HUES6 (cell line): ENCODE results near the gene KLHDC7B.
A peak's percentile ranks its signal among the peaks of the same experiment; 100 is the strongest.

Experiments
- H3K27ac ChIP-seq: 2 replicates; pipeline ENCODE4 v1.7.0; 2013; ENCODE audit warnings: low read depth, mild to moderate bottlenecking, low read length, inconsistent platforms
- H3K27me3 ChIP-seq: 2 replicates; pipeline ENCODE4 v1.6.1; 2013; ENCODE audit warnings: low read length; ENCODE audit not compliant: control insufficient read depth, insufficient read depth
- H3K36me3 ChIP-seq: 2 replicates; pipeline ENCODE4 v1.6.1; 2013; ENCODE audit warnings: low read length; ENCODE audit not compliant: control insufficient read depth, insufficient read depth
- H3K4me1 ChIP-seq: 2 replicates; pipeline ENCODE4 v1.6.1; 2013; ENCODE audit warnings: low read length; ENCODE audit not compliant: control insufficient read depth, insufficient read depth
- H3K4me3 ChIP-seq: 2 replicates; pipeline ENCODE4 v1.5.1; 2013; ENCODE audit warnings: low read depth, low read length
- H3K9ac ChIP-seq: one replicate; pipeline ENCODE4 v1.6.1; 2013; ENCODE audit warnings: mild to moderate bottlenecking, low read length
- H3K9me3 ChIP-seq: 2 replicates; pipeline ENCODE4 v1.6.1; 2013; ENCODE audit warnings: low read depth, low read length; ENCODE audit not compliant: control insufficient read depth, insufficient read depth

KLHDC7B gene

GRCh38 chr22:50577987-50578775, 32.5 kb downstream of the KLHDC7B start, which contains the start of gene CPT1B:
Gene CPT1B (minus strand): TSS chr22:50578427. CDS start chr22:50577915, 512 bp downstream.
- H3K4me3 ChIP-seq: no peak within 1 kb of the TSS
- no peak within 1 kb of the TSS for H3K27ac ChIP-seq
- no peaks in the 10 kb centered on the region for H3K27me3 ChIP-seq
- peaks cover 4% of the 10 kb centered on the region; the same call in 1 of the 2 replicates for H3K4me1 ChIP-seq
- no peak within 1 kb of the TSS for H3K9ac ChIP-seq
- H3K9me3 ChIP-seq: no peaks in the 10 kb centered on the region
- H3K36me3 ChIP-seq: peaks cover 47% of the 10 kb centered on the region

- Histone ChIP-seq H3K36me3 (peaks cover 40% of the 10 kb centered on the region), H3K27ac (no peak overlapping the region), H3K4me1 (peaks cover 6% of the 10 kb centered on the region; the same call in 1 of the 2 replicates), H3K27me3 (no peaks in the 10 kb centered on the region), H3K9me3 (no peaks in the 10 kb centered on the region), H3K9ac (no peak overlapping the region), H3K4me3 (no peak overlapping the region)
Measured at GRCh38 chr22:50578776-50579310, 33.1 kb downstream of the KLHDC7B start.

GRCh38 chr22:50579752-50580151, 34.1 kb downstream of the KLHDC7B start:
- Histone ChIP-seq H3K27ac (no peak overlapping the region), H3K9ac (no peak overlapping the region), H3K9me3 (no peaks in the 10 kb centered on the region), H3K36me3 (peaks cover 32% of the 10 kb centered on the region), H3K4me3 (no peak overlapping the region), H3K4me1 (peaks cover 6% of the 10 kb centered on the region; the same call in 1 of the 2 replicates), H3K27me3 (no peaks in the 10 kb centered on the region)

GRCh38 chr22:50581031-50581949, 35.6 kb downstream of the KLHDC7B start:
- H3K27ac ChIP-seq: no peak overlapping the region
- H3K9me3 ChIP-seq: no peaks in the 10 kb centered on the region
- peak overlapping the region; percentile 88 for H3K4me3 ChIP-seq
- H3K36me3 ChIP-seq: peaks cover 27% of the 10 kb centered on the region
- H3K27me3 ChIP-seq: no peaks in the 10 kb centered on the region
- peak overlapping the region; percentile 93 for H3K9ac ChIP-seq
- peaks cover 6% of the 10 kb centered on the region; the same call in 1 of the 2 replicates for H3K4me1 ChIP-seq

- peak overlapping the region; percentile 88 for H3K4me3 ChIP-seq
- peaks cover 6% of the 10 kb centered on the region; the same call in 1 of the 2 replicates for H3K4me1 ChIP-seq
- no peaks in the 10 kb centered on the region for H3K9me3 ChIP-seq
- H3K9ac ChIP-seq: peak overlapping the region; percentile 93
- H3K27me3 ChIP-seq: no peaks in the 10 kb centered on the region
- H3K36me3 ChIP-seq: peaks cover 26% of the 10 kb centered on the region
- peak overlapping the region; percentile 97; the same call in 1 of the 2 replicates for H3K27ac ChIP-seq
Measured at GRCh38 chr22:50581950-50582492, 36.3 kb downstream of the KLHDC7B start.

GRCh38 chr22:50582493-50583293, 37.0 kb downstream of the KLHDC7B start, which contains the start of gene CHKB:
Gene CHKB (minus strand): TSS chr22:50582849. CDS start chr22:50582781, 68 bp downstream.
- peak within 1 kb of the TSS; percentile 97 for H3K27ac ChIP-seq
- H3K4me3 ChIP-seq: peak within 1 kb of the TSS; percentile 88
- H3K4me1 ChIP-seq: peaks cover 6% of the 10 kb centered on the region; the same call in 1 of the 2 replicates
- no peaks in the 10 kb centered on the region for H3K9me3 ChIP-seq
- no peaks in the 10 kb centered on the region for H3K27me3 ChIP-seq
- H3K36me3 ChIP-seq: peaks cover 21% of the 10 kb centered on the region
- H3K9ac ChIP-seq: peak within 1 kb of the TSS; percentile 93

GRCh38 chr22:50583294-50583861, 37.7 kb downstream of the KLHDC7B start:
- H3K27ac ChIP-seq: no peak overlapping the region; the same call in 1 of the 2 replicates

GRCh38 chr22:50584106-50585096, 38.7 kb downstream of the KLHDC7B start:
- no peaks in the 10 kb centered on the region for H3K27me3 ChIP-seq
- H3K9ac ChIP-seq: no peak overlapping the region
- no peak overlapping the region for H3K27ac ChIP-seq
- H3K4me3 ChIP-seq: no peak overlapping the region
- H3K4me1 ChIP-seq: peaks cover 6% of the 10 kb centered on the region; the same call in 1 of the 2 replicates
- H3K9me3 ChIP-seq: no peaks in the 10 kb centered on the region
- H3K36me3 ChIP-seq: peaks cover 19% of the 10 kb centered on the region

More at GRCh38 chr22:50583294-50583861, 37.7 kb downstream of the KLHDC7B start:
- Histone ChIP-seq H3K4me3 (peak overlapping the region; percentile 88), H3K9ac (peak overlapping the region; percentile 71), H3K27me3 (no peaks in the 10 kb centered on the region), H3K4me1 (peaks cover 6% of the 10 kb centered on the region; the same call in 1 of the 2 replicates), H3K9me3 (no peaks in the 10 kb centered on the region), H3K36me3 (peaks cover 21% of the 10 kb centered on the region)

- Histone ChIP-seq H3K27ac (no peak overlapping the region), H3K9ac (no peak overlapping the region), H3K36me3 (peaks cover 10% of the 10 kb centered on the region), H3K4me3 (no peak overlapping the region), H3K4me1 (peaks cover 6% of the 10 kb centered on the region; the same call in 1 of the 2 replicates), H3K9me3 (no peaks in the 10 kb centered on the region), H3K27me3 (0 out of 2 replicates have a peak, but pooled peaks cover 6% of the 10 kb centered on the region)
Measured at GRCh38 chr22:50585238-50585637, 39.5 kb downstream of the KLHDC7B start.
